Body of pancreas (tissue), 4 donors: Measurements from ENCODE around the gene MRPL9.

Experiments
- POLR2A ChIP-seq, 3 donors: fragments of 450-650 bp; IDR thresholded peaks; one replicate each; pipeline ENCODE4 v1.6.1; 2016; ENCODE audit warnings: antibody characterized with exemption in 3 of 3, mild to moderate bottlenecking in 2 of 3
- TF ChIP-seq, protein P1 (sequence below), 7 experiments: fragments of 450-650 bp in 4 of 7; fragments of 200-600 bp in 3 of 7; sonication (generic) in 3 of 7; IDR thresholded peaks; one replicate each; pipeline ENCODE4 v1.5.1; 2016 to 2019; ENCODE audit warnings: antibody characterized with exemption in 7 of 7

DNA sequence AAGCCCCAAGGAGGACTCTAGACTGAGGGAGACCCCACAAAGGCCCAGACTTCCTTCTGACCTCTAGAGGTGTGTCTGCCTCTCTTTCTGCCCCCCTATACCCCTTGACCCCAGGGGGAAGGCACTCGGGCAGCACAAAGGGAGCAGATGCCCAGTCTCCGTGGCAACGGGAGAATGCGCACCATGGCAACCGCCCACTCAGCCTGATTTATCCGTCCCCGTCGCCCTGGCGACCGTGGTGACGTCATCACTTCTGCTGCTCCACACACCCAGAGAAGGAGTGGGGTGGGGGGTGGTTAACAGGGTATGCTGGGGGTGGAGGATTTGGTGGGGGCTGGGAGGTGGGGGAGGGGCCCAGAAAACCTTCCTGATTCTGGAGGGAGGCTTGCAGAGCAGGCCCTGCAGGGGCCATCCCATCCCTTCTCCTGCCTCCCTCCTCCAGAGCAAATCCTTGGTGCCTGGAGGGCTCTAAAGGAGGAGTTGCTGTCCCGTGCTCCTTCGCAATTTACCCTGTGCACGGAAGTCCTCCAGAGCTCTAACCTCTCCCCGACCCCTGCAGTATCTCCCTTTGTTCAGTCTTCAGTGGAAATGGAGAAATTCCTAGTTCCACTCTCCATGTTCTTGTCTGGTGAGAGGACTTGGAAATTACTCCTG lies 53.0 kb downstream of the MRPL9 start:
- TF ChIP-seq POLR2A (IDR thresholded peaks at IDR 0.05) = no peak
- TF ChIP-seq, protein P1, sequence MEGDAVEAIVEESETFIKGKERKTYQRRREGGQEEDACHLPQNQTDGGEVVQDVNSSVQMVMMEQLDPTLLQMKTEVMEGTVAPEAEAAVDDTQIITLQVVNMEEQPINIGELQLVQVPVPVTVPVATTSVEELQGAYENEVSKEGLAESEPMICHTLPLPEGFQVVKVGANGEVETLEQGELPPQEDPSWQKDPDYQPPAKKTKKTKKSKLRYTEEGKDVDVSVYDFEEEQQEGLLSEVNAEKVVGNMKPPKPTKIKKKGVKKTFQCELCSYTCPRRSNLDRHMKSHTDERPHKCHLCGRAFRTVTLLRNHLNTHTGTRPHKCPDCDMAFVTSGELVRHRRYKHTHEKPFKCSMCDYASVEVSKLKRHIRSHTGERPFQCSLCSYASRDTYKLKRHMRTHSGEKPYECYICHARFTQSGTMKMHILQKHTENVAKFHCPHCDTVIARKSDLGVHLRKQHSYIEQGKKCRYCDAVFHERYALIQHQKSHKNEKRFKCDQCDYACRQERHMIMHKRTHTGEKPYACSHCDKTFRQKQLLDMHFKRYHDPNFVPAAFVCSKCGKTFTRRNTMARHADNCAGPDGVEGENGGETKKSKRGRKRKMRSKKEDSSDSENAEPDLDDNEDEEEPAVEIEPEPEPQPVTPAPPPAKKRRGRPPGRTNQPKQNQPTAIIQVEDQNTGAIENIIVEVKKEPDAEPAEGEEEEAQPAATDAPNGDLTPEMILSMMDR (IDR thresholded peaks at IDR 0.05) = no peak
